HFF-Myc (cell line): ENCODE measurements around the gene HNRNPAB.

Experiments
- DNase-seq: peaks from one replicate; pipeline ENCODE4 v3.0.0-alpha.2; 2011; ENCODE audit warnings: low read depth; ENCODE audit errors: extremely low read depth
- H3K4me3 ChIP-seq: replicated peaks from 2 replicates; pipeline ENCODE4 v1.5.1; 2011; ENCODE audit warnings: low read depth, mild to moderate bottlenecking, control low read depth, low read length
- CTCF ChIP-seq: IDR thresholded peaks from 2 replicates; pipeline ENCODE4 v1.5.1; 2012; ENCODE audit warnings: mild to moderate bottlenecking, low read depth, low read length, control low read depth; ENCODE audit errors: missing control alignments

The HNRNPAB gene

GRCh38 chr5:178229861-178230260, 25.5 kb downstream of the HNRNPAB start:
- H3K4me3 ChIP-seq: peak overlapping the region; percentile 92; the same call in 1 of the 2 replicates
- no peak for TF ChIP-seq CTCF
- DNase-seq: no peak

- no peak for DNase-seq
- no peak for TF ChIP-seq CTCF
- peak overlapping the region; percentile 92 for H3K4me3 ChIP-seq
Measured at GRCh38 chr5:178230879-178231538, 26.7 kb downstream of the HNRNPAB start.

GRCh38 chr5:178231539-178232123, 27.3 kb downstream of the HNRNPAB start:
- H3K4me3 ChIP-seq: peak overlapping the region; percentile 92
- no peak for DNase-seq
- no peak for TF ChIP-seq CTCF

GRCh38 chr5:178232124-178232919, 28.0 kb downstream of the HNRNPAB start, which contains the start of gene PHYKPL:
Gene PHYKPL, minus strand, starts transcription at chr5:178232802. Its CDS starts 252 bp downstream, at chr5:178232550.
- DNase-seq: no peak
- peak within 1 kb of the TSS; percentile 92 for H3K4me3 ChIP-seq
- TF ChIP-seq CTCF: no peak

- TF ChIP-seq CTCF: no peak
- H3K4me3 ChIP-seq: peak overlapping the region; percentile 92
- no peak for DNase-seq
Measured at GRCh38 chr5:178232920-178233429, 28.6 kb downstream of the HNRNPAB start.

- TF ChIP-seq CTCF: no peak
- H3K4me3 ChIP-seq: no peak overlapping the region
Measured at GRCh38 chr5:178234121-178234749, 29.9 kb downstream of the HNRNPAB start.

More at GRCh38 chr5:178234121-178234749, 29.9 kb downstream of the HNRNPAB start:
- no peak for DNase-seq
